Right lobe of liver (tissue), 4 donors: Measurements from ENCODE around the gene PIK3R2.

Experiments
- POLR2A ChIP-seq: fragments of 450-650 bp; IDR thresholded peaks from one replicate; pipeline ENCODE4 v1.6.1; 2017; ENCODE audit warnings: antibody characterized with exemption, mild to moderate bottlenecking
- TF ChIP-seq, protein P1 (sequence below), 4 donors: fragments of 200-600 bp in 3 of 4; fragments of 450-650 bp in 1 of 4; IDR thresholded peaks; one replicate each; pipeline versions ENCODE4 v1.5.1 to v1.8.0; 2016 to 2022; ENCODE audit warnings: antibody characterized with exemption in 4 of 4, mild to moderate bottlenecking in 2 of 4
- donor health status: DM: no; HTN: no; CAD: no.
- donor health status: DM: no; HTN: no; CAD: no.
- donor health status: DM: no; HTN: yes; CAD: no.

DNA sequence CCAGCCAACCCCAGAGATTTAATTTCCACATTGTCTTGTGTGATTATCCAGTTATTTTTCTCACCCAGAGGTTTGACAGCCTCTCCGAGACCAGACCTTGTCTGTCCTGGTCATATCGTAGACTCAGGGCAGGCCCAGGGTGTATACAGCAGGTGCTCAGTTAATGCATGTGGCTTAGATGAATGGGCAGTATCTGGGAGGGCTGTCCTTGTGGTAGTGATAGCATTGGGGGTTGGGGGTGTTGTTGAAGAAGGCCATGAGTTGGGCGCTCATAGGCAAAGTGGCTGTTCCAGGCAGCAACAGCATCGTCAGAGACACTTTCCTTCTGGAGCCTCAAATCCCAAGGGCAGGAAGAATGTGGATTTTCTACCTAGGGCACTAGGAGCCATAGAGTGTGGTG, 38.5 kb upstream of the PIK3R2 start:
- TF ChIP-seq POLR2A, result no peak
- TF ChIP-seq, protein P1, sequence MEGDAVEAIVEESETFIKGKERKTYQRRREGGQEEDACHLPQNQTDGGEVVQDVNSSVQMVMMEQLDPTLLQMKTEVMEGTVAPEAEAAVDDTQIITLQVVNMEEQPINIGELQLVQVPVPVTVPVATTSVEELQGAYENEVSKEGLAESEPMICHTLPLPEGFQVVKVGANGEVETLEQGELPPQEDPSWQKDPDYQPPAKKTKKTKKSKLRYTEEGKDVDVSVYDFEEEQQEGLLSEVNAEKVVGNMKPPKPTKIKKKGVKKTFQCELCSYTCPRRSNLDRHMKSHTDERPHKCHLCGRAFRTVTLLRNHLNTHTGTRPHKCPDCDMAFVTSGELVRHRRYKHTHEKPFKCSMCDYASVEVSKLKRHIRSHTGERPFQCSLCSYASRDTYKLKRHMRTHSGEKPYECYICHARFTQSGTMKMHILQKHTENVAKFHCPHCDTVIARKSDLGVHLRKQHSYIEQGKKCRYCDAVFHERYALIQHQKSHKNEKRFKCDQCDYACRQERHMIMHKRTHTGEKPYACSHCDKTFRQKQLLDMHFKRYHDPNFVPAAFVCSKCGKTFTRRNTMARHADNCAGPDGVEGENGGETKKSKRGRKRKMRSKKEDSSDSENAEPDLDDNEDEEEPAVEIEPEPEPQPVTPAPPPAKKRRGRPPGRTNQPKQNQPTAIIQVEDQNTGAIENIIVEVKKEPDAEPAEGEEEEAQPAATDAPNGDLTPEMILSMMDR (IDR thresholded peaks at IDR 0.05), result no peak
